NT2/D1 (cell line): ENCODE measurements around the gene SPTAN1.

Experiments
- DNase-seq: peaks from one replicate; pipeline ENCODE4 v3.0.0-alpha.2; 2011; ENCODE audit warnings: low read depth, low spot score
- H3K27me3 ChIP-seq: 2 replicates; pipeline ENCODE4 v1.6.0; 2011; ENCODE audit warnings: mild to moderate bottlenecking; ENCODE audit not compliant: insufficient read length, insufficient read depth
- H3K36me3 ChIP-seq: 2 replicates; pipeline ENCODE4 v1.6.1; 2011; ENCODE audit warnings: mild to moderate bottlenecking, low read length, mixed read lengths; ENCODE audit not compliant: insufficient read depth, insufficient read length
- H3K4me1 ChIP-seq: 2 replicates; pipeline ENCODE4 v1.5.1; 2011; ENCODE audit not compliant: insufficient read depth, insufficient read length
- H3K4me3 ChIP-seq: 2 replicates; pipeline ENCODE4 v1.5.1; 2011; ENCODE audit warnings: low read depth; ENCODE audit not compliant: insufficient read length
- H3K9ac ChIP-seq: 2 replicates; pipeline ENCODE4 v1.6.0; 2011; ENCODE audit warnings: low read depth; ENCODE audit not compliant: insufficient read length
- H3K9me3 ChIP-seq: 2 replicates; pipeline ENCODE4 v1.5.1; 2011; ENCODE audit warnings: mild to moderate bottlenecking, low read length; ENCODE audit not compliant: insufficient read depth
- SUZ12 ChIP-seq: IDR thresholded peaks from 2 replicates; pipeline ENCODE4 v1.6.1; 2011; ENCODE audit not compliant: insufficient read length, insufficient read depth; ENCODE audit errors: extremely low read depth
- YY1 ChIP-seq: IDR thresholded peaks from 2 replicates; pipeline ENCODE4 v1.6.1; 2011; ENCODE audit not compliant: insufficient read length, insufficient read depth
- ZNF274 ChIP-seq: IDR thresholded peaks from 2 replicates; pipeline ENCODE4 v1.6.1; 2011; ENCODE audit warnings: mild to moderate bottlenecking, low read depth, low read length

The SPTAN1 gene

DNA sequence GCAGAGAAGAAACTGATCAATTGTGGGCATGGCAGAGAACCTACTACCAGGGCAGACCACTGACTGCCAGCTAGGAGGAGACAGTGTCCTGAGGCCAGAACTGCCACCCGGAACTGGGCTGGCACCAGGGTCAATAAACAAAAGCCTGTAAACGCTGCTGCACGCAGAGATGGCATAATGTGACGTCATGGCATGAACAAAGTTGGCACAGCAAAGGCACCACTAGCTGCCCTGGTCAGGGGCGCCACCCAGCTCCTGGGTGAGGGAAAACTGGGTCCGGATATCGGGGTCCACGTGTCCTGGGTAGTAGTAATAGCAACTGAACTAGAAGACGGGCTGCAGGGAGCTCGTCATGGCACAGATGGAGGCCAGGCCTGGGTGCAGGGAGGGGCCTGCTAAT, 72.2 kb downstream of the SPTAN1 start:
- Histone ChIP-seq H3K27me3 (no peaks in the 10 kb centered on the region), H3K4me3 (no peak overlapping the region), H3K9ac (no peak overlapping the region), H3K36me3 (peaks cover 100% of the 10 kb centered on the region), H3K9me3 (no peaks in the 10 kb centered on the region), H3K4me1 (peaks cover 15% of the 10 kb centered on the region)
- TF ChIP-seq YY1 (no peak), ZNF274 (no peak), SUZ12 (no peak)
- DNase-seq, result no peak

DNA sequence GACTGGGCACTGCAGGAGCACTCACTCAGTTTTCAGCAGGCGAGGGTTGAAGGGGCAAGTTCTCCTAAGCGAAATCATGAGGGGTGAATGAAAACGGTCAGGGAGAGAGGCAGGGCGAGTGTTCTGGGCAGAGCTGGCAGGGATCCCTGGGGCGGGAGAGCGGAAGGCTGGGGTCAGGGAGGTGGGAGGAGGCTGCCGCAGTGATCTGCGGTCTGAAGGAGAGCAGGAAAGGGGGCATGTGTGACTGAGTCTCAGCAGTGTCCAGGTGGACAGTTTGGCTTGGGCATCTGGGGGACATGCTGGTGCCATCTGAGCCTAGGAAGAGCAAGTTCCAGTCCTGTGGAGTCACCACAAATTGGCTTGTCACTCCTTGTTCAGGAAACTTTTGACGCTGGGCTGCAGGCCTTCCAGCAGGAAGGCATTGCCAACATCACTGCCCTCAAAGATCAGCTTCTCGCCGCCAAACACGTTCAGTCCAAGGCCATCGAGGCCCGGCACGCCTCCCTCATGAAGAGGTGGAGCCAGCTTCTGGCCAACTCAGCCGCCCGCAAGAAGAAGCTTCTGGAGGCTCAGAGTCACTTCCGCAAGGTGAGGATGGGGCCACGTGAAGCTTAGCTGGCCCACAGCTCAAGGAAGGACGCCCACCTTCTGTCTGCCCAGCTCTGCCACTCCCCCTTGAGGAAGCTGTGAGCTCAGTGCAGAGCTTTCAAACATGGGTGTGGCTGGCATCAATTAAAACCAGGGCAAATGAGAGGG, 73.2 kb downstream of the SPTAN1 start:
- DNase-seq, result no peak
- TF ChIP-seq ZNF274, result no peak
- TF ChIP-seq YY1, result no peak
- H3K9ac ChIP-seq, result no peak overlapping the region
- H3K4me3 ChIP-seq, result no peak overlapping the region
- H3K4me1 ChIP-seq, result peaks cover 15% of the 10 kb centered on the region
- H3K9me3 ChIP-seq, result no peaks in the 10 kb centered on the region
- peaks cover 99% of the 10 kb centered on the region for H3K36me3 ChIP-seq
- H3K27me3 ChIP-seq, result no peaks in the 10 kb centered on the region

DNA sequence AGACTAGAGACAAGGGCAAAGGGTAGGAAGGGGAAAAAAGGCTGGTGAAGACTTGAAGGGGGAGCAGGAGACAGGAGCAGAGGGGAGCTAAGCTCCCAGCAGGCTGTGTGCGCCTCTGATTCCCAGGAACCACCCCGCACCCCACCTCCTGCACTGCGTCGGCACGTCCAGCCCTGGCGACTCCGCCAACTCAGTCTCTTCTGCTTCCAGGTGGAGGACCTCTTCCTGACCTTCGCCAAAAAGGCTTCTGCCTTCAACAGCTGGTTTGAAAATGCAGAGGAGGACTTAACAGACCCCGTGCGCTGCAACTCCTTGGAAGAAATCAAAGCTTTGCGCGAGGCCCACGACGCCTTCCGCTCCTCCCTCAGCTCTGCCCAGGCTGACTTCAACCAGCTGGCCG, 73.8 kb downstream of the SPTAN1 start:
- Histone ChIP-seq H3K9ac (no peak overlapping the region), H3K9me3 (no peaks in the 10 kb centered on the region), H3K4me1 (peaks cover 15% of the 10 kb centered on the region), H3K27me3 (no peaks in the 10 kb centered on the region), H3K4me3 (no peak overlapping the region), H3K36me3 (peaks cover 98% of the 10 kb centered on the region)
- DNase-seq, result no peak
- TF ChIP-seq SUZ12, result no peak
- TF ChIP-seq YY1, result no peak
- no peak for TF ChIP-seq ZNF274

DNA sequence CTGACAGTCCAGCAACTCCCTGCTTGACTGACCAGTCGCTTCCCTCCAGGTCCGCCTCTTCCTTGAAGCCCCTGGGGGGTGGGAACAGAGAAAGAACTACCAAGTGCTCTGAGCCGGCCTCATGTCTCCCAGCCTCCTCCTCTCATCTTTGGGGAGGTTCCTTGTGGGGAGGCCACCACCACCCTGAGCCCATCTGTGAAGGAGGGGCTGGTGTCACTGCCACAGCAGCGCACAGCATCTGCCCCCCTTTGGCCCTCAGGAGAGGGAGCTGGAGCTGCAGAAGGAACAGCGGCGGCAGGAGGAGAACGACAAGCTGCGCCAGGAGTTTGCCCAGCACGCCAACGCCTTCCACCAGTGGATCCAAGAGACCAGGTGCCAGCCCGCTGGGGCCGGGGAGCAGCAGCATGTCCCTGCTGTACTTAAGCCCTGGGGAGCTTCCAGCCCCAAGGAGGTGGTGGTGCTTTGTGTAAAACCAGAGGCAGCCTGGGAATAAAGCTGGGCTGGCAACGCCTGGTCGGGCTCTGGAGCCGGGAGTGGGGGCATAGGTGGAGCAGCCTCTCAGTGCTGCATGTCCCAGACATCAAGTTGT, 74.8 kb downstream of the SPTAN1 start:
- H3K4me3 ChIP-seq, result no peak overlapping the region
- no peak overlapping the region for H3K9ac ChIP-seq
- no peak for DNase-seq
- no peak for TF ChIP-seq YY1
- no peak for TF ChIP-seq SUZ12
- no peak for TF ChIP-seq ZNF274
- peaks cover 98% of the 10 kb centered on the region for H3K36me3 ChIP-seq
- H3K27me3 ChIP-seq, result no peaks in the 10 kb centered on the region
- no peaks in the 10 kb centered on the region for H3K9me3 ChIP-seq
- H3K4me1 ChIP-seq, result peaks cover 18% of the 10 kb centered on the region

DNA sequence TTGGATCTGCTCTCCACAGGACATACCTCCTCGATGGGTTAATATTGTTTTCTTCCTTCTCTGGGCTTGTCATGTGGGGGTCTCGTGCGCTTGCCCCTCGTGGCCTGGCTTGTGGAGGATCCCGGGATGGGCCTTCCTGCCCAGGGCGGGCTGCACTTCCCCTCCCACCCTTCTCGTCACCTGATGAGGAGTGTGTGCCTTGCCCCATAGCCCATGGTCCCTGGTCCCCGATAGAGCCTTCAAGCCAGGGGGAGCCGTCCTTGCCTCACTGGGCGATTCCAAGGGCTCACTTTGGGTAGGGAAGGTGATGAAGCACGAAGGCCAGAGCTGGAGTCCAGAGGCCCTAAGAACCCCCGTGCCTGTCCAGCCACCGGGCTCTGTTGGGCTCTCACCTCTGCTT, 75.5 kb downstream of the SPTAN1 start:
- Histone ChIP-seq H3K4me3 (no peak overlapping the region), H3K27me3 (no peaks in the 10 kb centered on the region), H3K36me3 (peaks cover 98% of the 10 kb centered on the region), H3K4me1 (peaks cover 18% of the 10 kb centered on the region), H3K9me3 (no peaks in the 10 kb centered on the region), H3K9ac (peak overlapping the region; percentile 45)
- no peak for DNase-seq
- no peak for TF ChIP-seq SUZ12
- no peak for TF ChIP-seq ZNF274
- TF ChIP-seq YY1, result no peak

DNA sequence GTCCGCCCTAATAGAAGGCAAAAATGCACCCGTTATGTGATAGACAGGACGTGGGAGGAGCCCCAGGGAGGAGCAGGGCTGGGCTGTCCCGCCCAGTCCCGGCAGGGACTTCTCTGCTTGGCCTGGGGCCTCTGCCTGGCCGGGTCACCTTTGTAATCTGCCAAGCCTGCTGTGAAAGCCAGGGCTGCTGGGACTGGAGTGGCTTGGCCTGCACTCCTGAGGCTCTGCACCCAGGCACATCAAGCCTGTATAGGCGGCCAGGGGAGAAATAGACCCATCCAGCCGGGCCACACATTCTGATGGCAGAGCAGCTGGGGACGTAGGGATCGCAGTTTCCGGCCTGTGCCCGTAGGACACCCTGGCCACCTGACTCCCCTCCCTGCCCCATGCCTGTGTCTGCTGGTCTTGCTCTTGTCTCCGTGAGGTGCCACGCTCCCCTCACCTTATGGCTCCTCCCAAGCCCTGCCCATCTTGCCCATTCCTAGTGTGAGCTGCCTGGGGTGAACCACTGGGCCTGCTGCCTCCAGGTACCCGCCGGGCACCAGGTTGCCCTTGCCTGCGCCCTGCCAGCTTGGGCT, 76.2 kb downstream of the SPTAN1 start:
- Histone ChIP-seq H3K36me3 (peaks cover 98% of the 10 kb centered on the region), H3K4me1 (peaks cover 22% of the 10 kb centered on the region), H3K9ac (peak overlapping the region; percentile 45), H3K27me3 (no peaks in the 10 kb centered on the region), H3K9me3 (no peaks in the 10 kb centered on the region), H3K4me3 (no peak overlapping the region)
- DNase-seq, result no peak
- TF ChIP-seq YY1 (no peak), SUZ12 (no peak), ZNF274 (no peak)

DNA sequence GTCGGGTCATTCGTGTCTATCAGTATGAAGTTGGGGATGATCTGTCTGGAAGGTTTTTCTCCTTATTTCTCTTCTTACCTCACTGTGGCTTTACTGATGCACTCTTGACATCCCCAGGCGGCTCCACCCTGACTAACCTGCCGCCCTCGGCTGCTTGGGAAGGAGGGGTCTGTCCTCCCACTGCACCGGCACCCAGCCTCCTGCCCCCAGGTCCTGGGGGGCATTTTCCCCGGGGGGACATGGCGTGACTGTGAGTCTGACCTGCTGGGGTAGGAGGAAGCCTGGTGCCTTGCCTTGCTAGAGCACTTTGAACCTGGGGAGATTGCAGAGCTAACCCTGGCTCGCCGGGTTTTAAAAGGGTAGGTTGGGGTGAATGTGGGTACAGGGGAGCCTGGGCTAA, 76.7 kb downstream of the SPTAN1 start:
- H3K9me3 ChIP-seq, result no peaks in the 10 kb centered on the region
- TF ChIP-seq ZNF274, result no peak
- no peak overlapping the region for H3K4me3 ChIP-seq
- H3K36me3 ChIP-seq, result peaks cover 98% of the 10 kb centered on the region
- no peaks in the 10 kb centered on the region for H3K27me3 ChIP-seq
- H3K9ac ChIP-seq, result no peak overlapping the region
- DNase-seq, result no peak
- peaks cover 22% of the 10 kb centered on the region for H3K4me1 ChIP-seq
